Small intestine (tissue), 7 donors: ENCODE results near the gene UBAC1. TPM values are rescaled to one million over a fixed set of nuclear protein-coding genes. Genes with fewer than 3 reads are reported as not detected.

Experiments used
- DNase-seq, 2 donors: peaks; one replicate each; pipeline versions ENCODE4 v3.0.0 to v3.0.0-alpha.2; 2013
- FAIRE-seq: peaks from 2 replicates; lab custom pipeline; 2012; peaks lifted over from hg19 to GRCh38; lab: Jason Lieb, UNC
- H3K27ac ChIP-seq, 3 donors: one replicate each; pipeline ENCODE4 v1.5.1; 2013; ENCODE audit warnings: low read length in 2 of 3, mild to moderate bottlenecking in 2 of 3, control low read depth in 1 of 3, inconsistent platforms in 1 of 3, low read depth in 1 of 3, moderate library complexity in 1 of 3
- H3K27me3 ChIP-seq, 3 donors: one replicate each; pipeline ENCODE4 v1.6.1; 2013; ENCODE audit warnings: low read length in 3 of 3, inconsistent platforms in 1 of 3; ENCODE audit not compliant: control insufficient read depth in 3 of 3, insufficient read depth in 3 of 3
- H3K36me3 ChIP-seq, 3 donors: one replicate each; pipeline ENCODE4 v1.6.1; 2013; ENCODE audit warnings: low read length in 3 of 3, inconsistent platforms in 1 of 3, low read depth in 1 of 3, mild to moderate bottlenecking in 1 of 3, moderate library complexity in 1 of 3; ENCODE audit not compliant: control insufficient read depth in 3 of 3, insufficient read depth in 2 of 3
- H3K4me1 ChIP-seq, 3 donors: one replicate each; pipeline ENCODE4 v1.6.1; 2013; ENCODE audit warnings: low read length in 2 of 3, inconsistent platforms in 1 of 3, low read depth in 1 of 3, mild to moderate bottlenecking in 1 of 3, moderate library complexity in 1 of 3; ENCODE audit not compliant: control insufficient read depth in 3 of 3, insufficient read depth in 2 of 3
- H3K4me3 ChIP-seq, 3 donors: one replicate each; pipeline ENCODE4 v1.5.1; 2013; ENCODE audit warnings: low read length in 3 of 3, control low read depth in 1 of 3, inconsistent platforms in 1 of 3, low read depth in 1 of 3, mild to moderate bottlenecking in 1 of 3, moderate library complexity in 1 of 3
- H3K9me3 ChIP-seq, 2 donors: one replicate each; pipeline ENCODE4 v1.6.1; 2013; ENCODE audit warnings: low read depth in 1 of 2, low read length in 1 of 2; ENCODE audit not compliant: control insufficient read depth in 2 of 2, insufficient read depth in 1 of 2
- WGBS, 3 donors: extraction: QIAGEN DNeasy Blood & Tissue Kit; methylation state at CpG; one replicate each; pipeline ENCODE4 v1.1.7; 2013; 5-methylcytosine and 5-hydroxymethylcytosine counted together
- polyA plus RNA-seq, 4 donors: library from polyadenylated mRNA; stranded (reverse) in 3 of 4; unstranded in 1 of 4; fragments of 200-250 nt in 3 of 4; fragments of 120-200 nt in 1 of 4; gene quantifications; one replicate each; pipeline versions ENCODE4 v1.2.1 to v1.2.3, GENCODE V29; 2013
- donor health status: healthy with polysubstance abuse.
- donor health status: control.
- donor health status: control.
- donor health status: Bipolar disorder and iron deficiency.
- donor health status: healthy.

The UBAC1 gene
- polyA plus RNA-seq, 4 donors = 19.9 to 78.5 (median 63.3) TPM

DNA sequence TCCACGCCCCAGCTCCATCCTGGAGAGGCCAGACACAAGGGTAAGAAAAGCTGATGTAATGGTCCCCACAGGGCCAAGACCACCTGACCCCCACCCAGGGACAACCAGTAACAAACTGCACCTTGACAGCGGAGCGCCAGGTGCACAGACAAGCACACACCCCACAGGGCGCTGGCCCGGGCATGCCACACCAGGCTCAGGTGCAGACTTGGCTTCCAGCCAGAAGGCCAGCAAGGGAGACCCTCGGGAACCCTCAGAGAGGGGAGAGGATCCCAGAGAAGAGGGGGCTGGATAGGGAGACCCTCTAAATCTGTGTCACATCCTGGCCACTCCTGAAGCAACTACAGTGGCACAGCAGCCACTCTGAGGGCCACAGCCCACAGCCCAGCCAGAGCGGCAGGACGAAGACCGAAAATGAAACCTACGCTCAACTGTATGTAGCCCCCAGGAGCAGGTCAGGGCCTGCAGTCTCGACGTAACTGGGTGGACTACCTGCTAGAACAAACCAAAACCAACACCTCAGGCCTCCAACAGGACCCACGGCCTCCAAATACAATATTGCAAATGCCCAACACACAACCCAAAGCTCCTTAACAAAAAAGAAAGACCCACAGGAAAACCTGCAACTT, 72.3 kb downstream of the UBAC1 start:
- WGBS, 3 donors = 50 to 83% (median 65%) methylated on average over 13 of the region's 13 CpGs
- FAIRE-seq (no peak), DNase-seq (peak in 1 of 2 donors; percentile 28)
- Histone ChIP-seq H3K27ac (no peak overlapping the region), H3K4me1 (peaks cover 0 to 6% (median 5%) of the 10 kb centered on the region in 3 donors), H3K4me3 (no peak overlapping the region), H3K27me3 (no peaks in the 10 kb centered on the region), H3K36me3 (peaks cover 0 to 11% (median 0%) of the 10 kb centered on the region in 3 donors), H3K9me3 (no peaks in the 10 kb centered on the region)

- DNase-seq (no peak), FAIRE-seq (no peak)
- no peaks in the 10 kb centered on the region for H3K27me3 ChIP-seq
- peaks cover 0 to 6% (median 5%) of the 10 kb centered on the region in 3 donors for H3K4me1 ChIP-seq
- no peak overlapping the region for H3K4me3 ChIP-seq
- no peak overlapping the region for H3K27ac ChIP-seq
- WGBS, 3 donors = 83 to 87% (median 83%) methylated on average over 22 of the region's 22 CpGs
- H3K36me3 ChIP-seq = peaks cover 0 to 11% (median 0%) of the 10 kb centered on the region in 3 donors
- no peaks in the 10 kb centered on the region for H3K9me3 ChIP-seq
Measured at GRCh38 chr9:135888126-135888765, 72.9 kb downstream of the UBAC1 start.

GRCh38 chr9:135887585-135888050, 73.6 kb downstream of the UBAC1 start:
- WGBS, 3 donors = 51 to 73% (median 70%) methylated on average over 12 of the region's 12 CpGs
- H3K27me3 ChIP-seq = no peaks in the 10 kb centered on the region
- no peak overlapping the region for H3K4me3 ChIP-seq
- H3K9me3 ChIP-seq = no peaks in the 10 kb centered on the region
- H3K4me1 ChIP-seq = peaks cover 0 to 6% (median 5%) of the 10 kb centered on the region in 3 donors
- H3K27ac ChIP-seq = peak overlapping the region in 1 of 3 donors; percentile 19
- FAIRE-seq (no peak), DNase-seq (peak in 1 of 2 donors; percentile 21)
- H3K36me3 ChIP-seq = peaks cover 0 to 11% (median 0%) of the 10 kb centered on the region in 3 donors

- Histone ChIP-seq H3K27me3 (no peaks in the 10 kb centered on the region), H3K4me3 (no peak overlapping the region), H3K27ac (no peak overlapping the region), H3K9me3 (no peaks in the 10 kb centered on the region), H3K4me1 (peaks cover 0 to 6% (median 5%) of the 10 kb centered on the region in 3 donors), H3K36me3 (peaks cover 0 to 12% (median 0%) of the 10 kb centered on the region in 3 donors)
- no peak for FAIRE-seq
- WGBS, 3 donors = 65 to 80% (median 74%) methylated on average over 18 of the region's 18 CpGs
- DNase-seq = no peak
Measured at GRCh38 chr9:135887021-135887507, 74.1 kb downstream of the UBAC1 start.

GRCh38 chr9:135886147-135886981, 74.8 kb downstream of the UBAC1 start:
- H3K27me3 ChIP-seq = no peaks in the 10 kb centered on the region
- FAIRE-seq (no peak), DNase-seq (no peak)
- peaks cover 0 to 6% (median 5%) of the 10 kb centered on the region in 3 donors for H3K4me1 ChIP-seq
- no peak overlapping the region for H3K4me3 ChIP-seq
- no peaks in the 10 kb centered on the region for H3K9me3 ChIP-seq
- H3K36me3 ChIP-seq = peaks cover 0 to 19% (median 0%) of the 10 kb centered on the region in 3 donors
- no peak overlapping the region for H3K27ac ChIP-seq
- WGBS, 3 donors = 90 to 94% (median 92%) methylated on average over 21 of the region's 21 CpGs

DNA sequence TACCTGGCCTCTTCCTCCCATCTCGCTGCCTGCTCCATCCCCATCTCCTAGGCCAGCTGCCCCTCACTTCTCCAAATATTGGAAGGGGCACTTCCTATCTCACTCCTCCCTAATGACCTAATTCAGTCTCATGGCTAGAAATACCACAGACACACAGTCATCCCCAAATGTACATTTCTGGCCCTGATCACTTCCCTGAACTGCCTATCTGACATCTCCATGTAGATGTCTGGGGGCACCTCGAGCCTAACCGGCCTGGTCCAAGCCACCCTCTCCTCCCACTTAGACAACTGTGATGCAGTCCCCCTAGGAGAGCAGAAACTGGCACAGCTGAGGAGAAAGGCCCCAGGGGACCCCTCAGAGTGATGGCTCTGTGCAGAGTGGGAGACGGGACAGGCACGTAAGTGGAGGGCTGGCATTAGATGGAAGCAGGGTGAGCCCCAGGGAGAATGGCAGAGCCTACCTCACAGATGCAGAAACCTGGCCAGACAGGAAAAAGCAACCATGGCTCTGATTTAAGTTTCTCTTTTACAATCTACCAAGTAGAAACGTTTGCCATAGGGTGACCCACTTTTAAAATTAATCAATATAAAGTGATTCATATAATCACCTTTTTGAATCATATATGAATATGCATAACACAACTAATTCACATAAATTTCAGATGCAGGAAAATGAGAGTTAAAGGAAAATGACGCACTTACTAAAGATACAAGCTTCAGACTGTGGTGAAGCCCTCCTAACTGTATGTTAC, 75.9 kb downstream of the UBAC1 start:
- DNase-seq (no peak), FAIRE-seq (no peak)
- Histone ChIP-seq H3K4me3 (no peak overlapping the region), H3K27ac (no peak overlapping the region), H3K27me3 (no peaks in the 10 kb centered on the region), H3K9me3 (no peaks in the 10 kb centered on the region), H3K4me1 (peaks cover 0 to 6% (median 5%) of the 10 kb centered on the region in 3 donors), H3K36me3 (peaks cover 0 to 27% (median 0%) of the 10 kb centered on the region in 3 donors)
- WGBS, 3 donors = 72 to 78% (median 74%) methylated on average over 7 of the region's 7 CpGs

- no peaks in the 10 kb centered on the region for H3K27me3 ChIP-seq
- 80 to 84% (median 80%) methylated on average over 16 of the region's 16 CpGs for WGBS, 3 donors
- H3K36me3 ChIP-seq = peaks cover 0 to 27% (median 0%) of the 10 kb centered on the region in 3 donors
- no peak overlapping the region for H3K27ac ChIP-seq
- no peak overlapping the region for H3K4me3 ChIP-seq
- DNase-seq = no peak
- no peak for FAIRE-seq
- H3K9me3 ChIP-seq = no peaks in the 10 kb centered on the region
- H3K4me1 ChIP-seq = peaks cover 0 to 6% (median 5%) of the 10 kb centered on the region in 3 donors
Measured at GRCh38 chr9:135884328-135885035, 76.7 kb downstream of the UBAC1 start.
